CD4-positive, CD25-positive, alpha-beta regulatory T cell (primary cell): ENCODE results near the gene MYD88. TPM values are rescaled to one million over a fixed set of nuclear protein-coding genes. Genes with fewer than 3 reads are reported as not detected.

Experiments
- ATAC-seq, 2 donors: fragments of 150-1000 bp; cut with Tn5 transposase; one replicate each; pipeline ENCODE4 v1.10.0; 2021; ENCODE audit warnings: low read depth in 2 of 2, moderate number of reproducible peaks in 2 of 2, moderate library complexity in 1 of 2
- DNase-seq, 3 donors: peaks; one replicate each; pipeline versions ENCODE4 v3.0.0 to v3.0.0-alpha.2; 2012 to 2022; ENCODE audit warnings: mixed read lengths in 1 of 3
- H3K27ac ChIP-seq: one replicate; pipeline ENCODE4 v1.7.0; 2013; ENCODE audit warnings: mild to moderate bottlenecking, low read length; ENCODE audit not compliant: insufficient read depth, poor library complexity, severe bottlenecking
- H3K27me3 ChIP-seq: one replicate; pipeline ENCODE4 v1.7.0; 2013; ENCODE audit warnings: low read length; ENCODE audit not compliant: control insufficient read depth, insufficient read depth
- H3K36me3 ChIP-seq: one replicate; pipeline ENCODE4 v1.7.0; 2013; ENCODE audit warnings: mild to moderate bottlenecking, low read length, moderate library complexity; ENCODE audit not compliant: control insufficient read depth, insufficient read depth
- H3K4me1 ChIP-seq: 2 replicates; pipeline ENCODE4 v1.7.0; 2013; ENCODE audit warnings: mild to moderate bottlenecking, low read length; ENCODE audit not compliant: insufficient read depth, control insufficient read depth, poor library complexity, severe bottlenecking
- H3K4me3 ChIP-seq: one replicate; pipeline ENCODE4 v1.7.0; 2013; ENCODE audit warnings: low read depth, mild to moderate bottlenecking, low read length, moderate library complexity
- H3K9me3 ChIP-seq, 2 experiments: 1 replicate in 1 of 2; 2 replicates in 1 of 2; pipeline ENCODE4 v1.7.0; 2013; ENCODE audit warnings: low read length in 2 of 2, mild to moderate bottlenecking in 1 of 2, moderate library complexity in 1 of 2; ENCODE audit not compliant: control insufficient read depth in 2 of 2
- H3K27ac Mint-ChIP-seq, 3 donors: one replicate each; pipeline ENCODE4 v1.8.0; 2020 to 2022; ENCODE audit warnings: mild to moderate bottlenecking in 3 of 3, mixed read lengths in 3 of 3, moderate library complexity in 2 of 3
- H3K27me3 Mint-ChIP-seq: one replicate; pipeline ENCODE4 v1.8.0; 2022; ENCODE audit warnings: mild to moderate bottlenecking, mixed read lengths
- H3K36me3 Mint-ChIP-seq: one replicate; pipeline ENCODE4 v1.8.0; 2020; ENCODE audit warnings: mixed read lengths
- H3K4me1 Mint-ChIP-seq, 4 donors: one replicate each; pipeline ENCODE4 v1.8.0; 2020 to 2022; ENCODE audit warnings: mixed read lengths in 4 of 4, mild to moderate bottlenecking in 1 of 4
- H3K4me3 Mint-ChIP-seq, 4 donors: one replicate each; pipeline ENCODE4 v1.8.0; 2020 to 2022; ENCODE audit warnings: mild to moderate bottlenecking in 4 of 4, mixed read lengths in 4 of 4, moderate library complexity in 3 of 4
- H3K9me3 Mint-ChIP-seq, 7 donors: one replicate each; pipeline ENCODE4 v1.8.0; 2020 to 2022; ENCODE audit warnings: mixed read lengths in 7 of 7, mild to moderate bottlenecking in 3 of 7, moderate library complexity in 2 of 7
- polyA plus RNA-seq, 4 donors: library from polyadenylated mRNA; unstranded; fragments of 300-500 nt; fragmentation: Illumina TruSeq; gene quantifications; one replicate each; pipeline ENCODE4 v1.2.3, GENCODE V29; 2021
- total RNA-seq: library from RNA; stranded (reverse); gene quantifications from one replicate; pipeline ENCODE4 v1.2.3, GENCODE V29; 2022

MYD88 gene
- total and polyA plus RNA-seq, 5 donors from 2014 or later = 49.9 to 184 (median 126) TPM

DNA sequence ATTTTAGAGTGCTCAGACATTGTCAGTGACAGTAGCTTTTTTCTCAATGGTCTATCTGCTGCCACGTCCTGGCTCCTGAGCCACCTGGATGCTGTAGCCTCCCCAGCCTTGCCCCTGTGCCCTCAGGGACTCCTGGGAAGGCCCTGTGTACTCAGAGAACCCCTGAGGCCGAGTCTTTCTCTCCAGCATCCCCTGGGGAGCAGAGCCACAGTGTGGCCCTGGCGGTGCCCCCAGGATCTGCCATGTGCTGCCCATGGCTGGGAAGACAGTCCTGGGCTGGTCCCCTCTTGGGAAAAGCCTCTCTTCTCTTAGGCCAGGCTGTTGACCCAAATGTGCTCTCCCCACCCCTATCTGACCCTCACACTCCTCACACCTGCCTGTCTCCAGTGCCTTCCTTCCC is 5.0 kb downstream of the MYD88 start:
- H3K36me3 Mint-ChIP-seq = peaks cover 17% of the 10 kb centered on the region
- Histone ChIP-seq H3K27ac (no peak overlapping the region), H3K27me3 (no peaks in the 10 kb centered on the region), H3K36me3 (peaks cover 20% of the 10 kb centered on the region), H3K4me1 (peaks cover 21% of the 10 kb centered on the region), H3K9me3 (peaks cover 16% of the 10 kb centered on the region in 2 experiments), H3K4me3 (no peak overlapping the region)
- peaks cover 4% of the 10 kb centered on the region for H3K27me3 Mint-ChIP-seq
- ATAC-seq (no peak), DNase-seq (no peak)
- peaks cover 4 to 34% (median 21%) of the 10 kb centered on the region in 4 donors for H3K4me1 Mint-ChIP-seq
- H3K9me3 Mint-ChIP-seq = peaks cover 0 to 17% (median 5%) of the 10 kb centered on the region in 7 donors
- peak overlapping the region in 1 of 4 donors; percentile 29 for H3K4me3 Mint-ChIP-seq
- H3K27ac Mint-ChIP-seq = no peak overlapping the region

DNA sequence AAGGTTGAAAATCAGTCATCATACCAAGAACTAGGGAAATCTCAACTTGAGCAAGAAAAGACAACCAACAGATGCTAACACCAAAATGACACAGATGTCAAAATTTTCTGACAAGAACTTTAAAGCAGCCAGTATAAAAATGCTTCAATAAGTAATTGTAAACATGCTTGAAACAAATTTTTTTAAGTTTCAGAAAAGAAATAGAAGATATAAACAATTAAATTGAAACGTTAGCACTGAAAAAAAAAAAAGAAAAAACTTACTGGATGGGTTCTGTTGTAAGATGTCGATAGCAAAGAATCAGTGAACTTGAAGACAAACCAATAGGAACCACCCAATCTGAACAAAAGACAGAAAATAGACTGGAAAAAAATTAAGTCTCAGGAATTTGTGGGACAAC is 8.0 kb downstream of the MYD88 start:
- H3K4me1 Mint-ChIP-seq = peaks cover 5 to 34% (median 18%) of the 10 kb centered on the region in 4 donors
- no peak for ATAC-seq
- Histone ChIP-seq H3K27ac (no peak overlapping the region), H3K27me3 (no peaks in the 10 kb centered on the region), H3K4me1 (peaks cover 6% of the 10 kb centered on the region), H3K9me3 (peaks cover 16% of the 10 kb centered on the region in 2 experiments), H3K36me3 (peaks cover 10% of the 10 kb centered on the region), H3K4me3 (no peak overlapping the region)
- peaks cover 4% of the 10 kb centered on the region for H3K27me3 Mint-ChIP-seq
- H3K4me3 Mint-ChIP-seq = no peak overlapping the region
- H3K9me3 Mint-ChIP-seq = peaks cover 0 to 17% (median 5%) of the 10 kb centered on the region in 7 donors
- no peak for DNase-seq
- peaks cover 8% of the 10 kb centered on the region for H3K36me3 Mint-ChIP-seq
- H3K27ac Mint-ChIP-seq = no peak overlapping the region

DNA sequence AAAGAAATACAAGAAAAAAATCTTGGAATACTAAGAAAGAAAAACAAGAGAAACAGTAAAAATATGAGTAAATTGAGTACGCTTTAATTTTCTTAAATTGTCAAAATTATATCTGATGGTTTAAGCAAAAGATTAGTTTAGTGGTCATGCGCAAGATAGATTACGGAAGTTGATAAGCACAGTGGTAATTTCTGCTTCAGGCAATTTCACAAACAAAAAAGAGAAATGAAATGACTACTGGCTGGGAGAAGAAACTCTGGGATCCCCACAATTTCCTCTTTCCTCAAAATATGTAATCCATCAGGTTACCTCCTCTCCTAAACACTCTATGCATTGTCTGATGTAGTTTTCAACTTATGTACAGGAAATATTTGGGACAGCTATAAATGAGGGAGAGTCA is 9.0 kb downstream of the MYD88 start:
- H3K27me3 Mint-ChIP-seq = peaks cover 4% of the 10 kb centered on the region
- peaks cover under 1% of the 10 kb centered on the region for H3K36me3 Mint-ChIP-seq
- peaks cover 0 to 17% (median 6%) of the 10 kb centered on the region in 7 donors for H3K9me3 Mint-ChIP-seq
- DNase-seq (no peak), ATAC-seq (no peak)
- Histone ChIP-seq H3K27me3 (no peaks in the 10 kb centered on the region), H3K9me3 (peaks cover 16% of the 10 kb centered on the region in 2 experiments), H3K27ac (no peak overlapping the region), H3K4me1 (peaks cover 12% of the 10 kb centered on the region), H3K36me3 (peaks cover 1% of the 10 kb centered on the region), H3K4me3 (no peak overlapping the region)
- H3K4me3 Mint-ChIP-seq = no peak overlapping the region
- peak overlapping the region in 1 of 3 donors; percentile 9 for H3K27ac Mint-ChIP-seq
- peaks cover 11 to 35% (median 21%) of the 10 kb centered on the region in 4 donors for H3K4me1 Mint-ChIP-seq

DNA sequence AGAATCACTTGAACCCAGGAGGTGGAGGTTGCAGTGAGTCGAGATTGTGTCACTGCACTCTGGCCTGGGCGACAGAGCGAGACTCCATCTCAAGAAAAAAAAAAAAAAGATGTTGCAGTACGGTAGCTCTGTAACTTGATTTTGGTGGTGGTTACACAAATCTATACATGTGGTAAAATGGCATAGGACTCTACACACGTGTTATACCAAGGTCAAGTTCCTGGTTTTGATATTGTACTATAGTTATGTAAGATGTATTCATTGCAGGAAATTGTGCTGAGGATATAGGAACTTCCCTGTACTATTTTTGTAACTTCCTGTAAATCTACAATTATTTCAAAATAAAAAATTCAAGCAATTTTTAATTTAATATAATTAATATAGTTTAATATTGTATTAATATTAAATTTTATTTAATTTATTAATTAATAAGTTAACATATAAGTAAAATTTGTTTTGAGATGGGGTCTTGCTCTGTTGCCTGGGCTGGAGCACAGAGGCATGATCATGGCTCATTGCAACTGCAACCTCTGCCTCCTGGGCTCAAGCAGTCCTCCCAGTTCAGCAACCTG is 9.9 kb downstream of the MYD88 start:
- Histone ChIP-seq H3K36me3 (no peaks in the 10 kb centered on the region), H3K4me1 (peaks cover 12% of the 10 kb centered on the region), H3K27ac (no peak overlapping the region), H3K4me3 (no peak overlapping the region), H3K9me3 (peaks cover 16% of the 10 kb centered on the region in 2 experiments), H3K27me3 (no peaks in the 10 kb centered on the region)
- Mint-ChIP-seq H3K27ac (no peak overlapping the region), H3K9me3 (peaks cover 0 to 17% (median 6%) of the 10 kb centered on the region in 7 donors), H3K27me3 (peaks cover 4% of the 10 kb centered on the region), H3K4me1 (peaks cover 13 to 36% (median 25%) of the 10 kb centered on the region in 4 donors), H3K36me3 (no peaks in the 10 kb centered on the region), H3K4me3 (no peak overlapping the region)
- DNase-seq = no peak
- no peak for ATAC-seq

DNA sequence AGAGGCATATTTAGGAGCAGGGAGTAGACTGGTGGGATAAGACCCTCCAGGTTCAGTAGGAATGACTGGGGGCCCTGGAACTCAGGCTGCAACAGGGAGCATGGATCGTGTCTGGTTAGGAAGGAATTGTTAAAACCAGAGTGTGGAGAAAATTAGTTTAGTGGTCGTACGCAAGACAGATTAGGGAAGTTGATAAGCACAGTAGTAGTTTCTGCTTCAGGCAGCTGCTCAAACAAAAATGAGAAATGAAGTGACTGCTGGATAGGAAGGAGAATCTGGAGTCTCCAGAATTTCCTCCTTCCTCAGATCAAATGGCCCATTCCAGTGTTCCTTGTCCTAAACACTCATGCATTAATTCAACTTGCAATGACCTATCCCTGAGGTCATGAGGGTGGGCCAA is 11.2 kb downstream of the MYD88 start:
- Mint-ChIP-seq H3K27me3 (no peaks in the 10 kb centered on the region), H3K4me1 (peaks cover 12 to 36% (median 22%) of the 10 kb centered on the region in 4 donors), H3K27ac (peak overlapping the region; percentile 3 to 93 (median 16)), H3K36me3 (no peaks in the 10 kb centered on the region), H3K4me3 (peak overlapping the region in 1 of 4 donors; percentile 2), H3K9me3 (peaks cover 0 to 17% (median 6%) of the 10 kb centered on the region in 7 donors)
- H3K27me3 ChIP-seq = no peaks in the 10 kb centered on the region
- H3K4me1 ChIP-seq = peaks cover 12% of the 10 kb centered on the region
- no peaks in the 10 kb centered on the region for H3K36me3 ChIP-seq
- no peak for DNase-seq
- no peak for ATAC-seq
- no peak overlapping the region for H3K27ac ChIP-seq
- peaks cover 16% of the 10 kb centered on the region in 2 experiments for H3K9me3 ChIP-seq
- H3K4me3 ChIP-seq = no peak overlapping the region

DNA sequence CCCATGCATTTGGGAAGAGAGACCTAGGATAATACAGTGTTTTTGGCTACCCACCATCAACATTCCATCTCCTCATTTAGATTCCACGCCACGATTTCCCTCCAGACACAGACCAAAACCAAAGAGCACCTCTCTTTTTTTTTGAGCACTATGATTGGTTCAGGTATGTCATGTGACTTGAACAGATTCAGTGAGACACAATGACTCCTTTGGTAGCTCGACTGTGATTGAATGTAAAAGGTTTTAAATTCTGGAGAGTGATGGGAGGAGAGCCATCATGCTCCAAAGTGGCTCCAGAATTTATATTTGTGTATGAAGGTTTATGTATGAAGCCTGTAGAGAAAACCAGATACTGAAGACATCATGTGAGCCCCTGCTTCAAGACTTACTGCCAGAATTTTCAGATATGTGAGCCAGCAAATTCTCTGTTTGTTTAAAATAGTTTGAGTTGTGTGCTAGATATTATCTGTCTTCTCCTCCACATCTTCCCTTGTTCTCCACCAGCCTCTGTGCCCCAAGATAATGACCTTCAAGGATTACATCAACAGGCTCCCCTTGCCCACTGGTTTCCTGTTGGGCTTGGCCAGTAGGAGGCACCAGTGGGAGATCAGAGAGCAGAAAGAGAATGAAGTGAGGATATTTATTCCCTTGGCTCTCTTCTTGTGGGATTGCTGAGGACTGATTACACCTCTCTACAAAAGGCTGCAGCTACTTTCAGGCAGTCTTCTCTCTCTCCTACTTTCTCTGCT is 12.5 kb downstream of the MYD88 start:
- Mint-ChIP-seq H3K27me3 (no peaks in the 10 kb centered on the region), H3K4me1 (peaks cover 12 to 36% (median 20%) of the 10 kb centered on the region in 4 donors), H3K36me3 (no peaks in the 10 kb centered on the region), H3K27ac (peak overlapping the region; percentile 75 to 89 (median 86)), H3K9me3 (peaks cover 0 to 12% (median 6%) of the 10 kb centered on the region in 7 donors), H3K4me3 (peak overlapping the region in 1 of 4 donors; percentile 7)
- Histone ChIP-seq H3K27me3 (no peaks in the 10 kb centered on the region), H3K27ac (peak overlapping the region; percentile 43), H3K4me1 (peaks cover 12% of the 10 kb centered on the region), H3K4me3 (no peak overlapping the region), H3K9me3 (peaks cover 13% of the 10 kb centered on the region in 2 experiments), H3K36me3 (no peaks in the 10 kb centered on the region)
- no peak for ATAC-seq
- no peak for DNase-seq

DNA sequence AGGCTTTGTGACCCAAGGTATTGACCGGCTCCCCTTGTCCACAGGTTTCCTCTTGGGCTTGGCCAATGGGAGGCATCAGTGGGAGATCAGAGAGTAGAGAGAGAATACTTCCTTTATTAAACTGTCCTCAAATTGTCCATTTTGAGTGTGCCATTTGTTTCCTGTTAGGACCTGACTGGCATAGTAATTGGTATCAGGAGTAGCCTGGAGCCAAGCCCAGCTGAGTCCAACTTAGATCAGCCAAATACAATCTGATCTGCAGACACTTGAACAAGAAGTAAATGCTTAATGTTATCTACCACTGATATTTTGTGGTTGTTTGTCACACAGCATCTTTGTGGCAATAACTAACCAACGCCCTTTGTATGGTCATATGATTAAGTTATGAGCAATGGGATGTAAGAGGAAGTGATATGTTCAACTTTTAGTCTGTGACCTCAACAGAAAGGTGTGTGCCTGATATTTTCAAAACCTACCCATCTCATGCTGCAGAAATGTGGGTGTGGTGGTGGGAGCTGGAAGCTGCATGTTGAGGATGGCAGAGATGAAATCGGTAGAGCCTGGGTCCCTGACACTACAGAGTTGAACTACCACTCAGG is 13.3 kb downstream of the MYD88 start:
- Mint-ChIP-seq H3K36me3 (no peaks in the 10 kb centered on the region), H3K4me3 (peak overlapping the region in 3 of 4 donors; percentile 24 to 80 (median 59)), H3K27me3 (no peaks in the 10 kb centered on the region), H3K27ac (peak overlapping the region; percentile 75 to 89 (median 86)), H3K4me1 (peaks cover 12 to 36% (median 20%) of the 10 kb centered on the region in 4 donors), H3K9me3 (peaks cover 0 to 5% (median 2%) of the 10 kb centered on the region in 7 donors)
- Histone ChIP-seq H3K4me3 (peak overlapping the region; percentile 13), H3K36me3 (no peaks in the 10 kb centered on the region), H3K4me1 (peaks cover 12% of the 10 kb centered on the region), H3K9me3 (peaks cover 5% of the 10 kb centered on the region in 2 experiments), H3K27me3 (no peaks in the 10 kb centered on the region), H3K27ac (peak overlapping the region; percentile 43)
- peak; percentile 78 to 82 for ATAC-seq
- DNase-seq = peak in 2 of 3 donors; percentile 66 to 71
